ENCODE data around the gene PCGF6. TPM values are rescaled to one million over a fixed set of nuclear protein-coding genes. Genes with fewer than 3 reads are reported as not detected.
"Not testable (repeated sequence)": the region's sequence is repeated elsewhere in the genome, so short reads cannot be mapped to it uniquely, and the experiment has no call there.

PCGF6 gene
- total RNA-seq, 1 donor from 2014 or later, result 10.3 TPM

- no peak overlapping the region for H3K4me2 ChIP-seq (ENCODE audit: low read length)
- H4K20me1 ChIP-seq (ENCODE audit: insufficient read depth, low read length), result no peaks in the 10 kb centered on the region
- no peak overlapping the region for H3K27ac ChIP-seq (ENCODE audit: low read depth, low read length)
- DNase-seq (ENCODE audit: low read depth), result no peak
- no peaks in the 10 kb centered on the region for H3K27me3 Mint-ChIP-seq (ENCODE audit: low read depth, unreplicated experiment)
- H2AFZ ChIP-seq (ENCODE audit: low read depth, low read length), result no peak overlapping the region
- TF ChIP-seq CTCF (IDR thresholded peaks at IDR 0.05; ENCODE audit: insufficient read depth, low read depth, low read length), result no peak
- no peak for TF ChIP-seq EZH2 (IDR thresholded peaks at IDR 0.05; ENCODE audit: insufficient read depth, low read length)
- no peak overlapping the region for H3K9ac ChIP-seq (ENCODE audit: low read length)
- no peaks in the 10 kb centered on the region for H3K9me3 ChIP-seq (ENCODE audit: insufficient read depth, low read depth, low read length)
- H3K79me2 ChIP-seq (ENCODE audit: insufficient read depth, low read length), result peaks cover 24% of the 10 kb centered on the region
- peaks cover 4% of the 10 kb centered on the region for H3K36me3 ChIP-seq (ENCODE audit: insufficient read depth, low read length)
- FAIRE-seq, result no peak
- H3K9me3 Mint-ChIP-seq (ENCODE audit: unreplicated experiment), result no peaks in the 10 kb centered on the region
- H3K4me1 Mint-ChIP-seq (ENCODE audit: low read depth, unreplicated experiment), result peaks cover 1% of the 10 kb centered on the region
- H3K4me3 ChIP-seq (ENCODE audit: insufficient read depth, low read depth, low read length), result no peak overlapping the region
- H3K36me3 Mint-ChIP-seq (ENCODE audit: low read depth, unreplicated experiment), result peaks cover 10% of the 10 kb centered on the region
- H3K27me3 ChIP-seq (ENCODE audit: insufficient read depth, low read length), result no peaks in the 10 kb centered on the region
- H3K4me1 ChIP-seq (ENCODE audit: insufficient read depth, low read length), result no peaks in the 10 kb centered on the region
- H3K4me3 Mint-ChIP-seq (ENCODE audit: unreplicated experiment), result no peak overlapping the region
- no peak overlapping the region for H3K27ac Mint-ChIP-seq (ENCODE audit: unreplicated experiment)
Observed at GRCh38 chr10:103373544-103373943, 22.6 kb upstream of the PCGF6 start.

GRCh38 chr10:103367782-103368518, 17.0 kb upstream of the PCGF6 start, which contains the start of gene TAF5:
TAF5 (plus strand) TSS chr10:103367976; CDS start chr10:103367990, 14 bp downstream.
- no peaks in the 10 kb centered on the region for H3K36me3 ChIP-seq (ENCODE audit: insufficient read depth, low read length)
- H3K9ac ChIP-seq (ENCODE audit: low read length), result peak within 1 kb of the TSS; percentile 78
- no peaks in the 10 kb centered on the region for H3K27me3 ChIP-seq (ENCODE audit: insufficient read depth, low read length)
- H3K27ac Mint-ChIP-seq (ENCODE audit: unreplicated experiment), result peak within 1 kb of the TSS; percentile 73
- H3K4me3 ChIP-seq (ENCODE audit: insufficient read depth, low read depth, low read length), result peak within 1 kb of the TSS; percentile 70
- H4K20me1 ChIP-seq (ENCODE audit: insufficient read depth, low read length), result no peaks in the 10 kb centered on the region
- peak within 1 kb of the TSS; percentile 86 for H3K4me3 Mint-ChIP-seq (ENCODE audit: unreplicated experiment)
- peak within 1 kb of the TSS; percentile 83 for H3K4me2 ChIP-seq (ENCODE audit: low read length)
- peak; percentile 68 for FAIRE-seq
- H3K4me1 Mint-ChIP-seq (ENCODE audit: low read depth, unreplicated experiment), result peaks cover 1% of the 10 kb centered on the region
- no peaks in the 10 kb centered on the region for H3K4me1 ChIP-seq (ENCODE audit: insufficient read depth, low read length)
- no peaks in the 10 kb centered on the region for H3K36me3 Mint-ChIP-seq (ENCODE audit: low read depth, unreplicated experiment)
- H3K9me3 ChIP-seq (ENCODE audit: insufficient read depth, low read depth, low read length), result no peaks in the 10 kb centered on the region
- no peaks in the 10 kb centered on the region for H3K9me3 Mint-ChIP-seq (ENCODE audit: unreplicated experiment)
- H3K27me3 Mint-ChIP-seq (ENCODE audit: low read depth, unreplicated experiment), result no peaks in the 10 kb centered on the region
- DNase-seq (ENCODE audit: low read depth), result peak; percentile 94
- peak within 1 kb of the TSS; percentile 16 for H3K27ac ChIP-seq (ENCODE audit: low read depth, low read length)
- TF ChIP-seq CTCF (IDR thresholded peaks at IDR 0.05; ENCODE audit: insufficient read depth, low read depth, low read length), result no peak
- TF ChIP-seq EZH2 (IDR thresholded peaks at IDR 0.05; ENCODE audit: insufficient read depth, low read length), result no peak
- peak within 1 kb of the TSS; percentile 85 for H2AFZ ChIP-seq (ENCODE audit: low read depth, low read length)
- peaks cover 24% of the 10 kb centered on the region for H3K79me2 ChIP-seq (ENCODE audit: insufficient read depth, low read length)

- H3K9me3 Mint-ChIP-seq (ENCODE audit: unreplicated experiment), result no peaks in the 10 kb centered on the region
- no peak for DNase-seq (ENCODE audit: low read depth)
- TF ChIP-seq EZH2 (IDR thresholded peaks at IDR 0.05; ENCODE audit: insufficient read depth, low read length), result no peak
- TF ChIP-seq CTCF (IDR thresholded peaks at IDR 0.05; ENCODE audit: insufficient read depth, low read depth, low read length), result no peak
- Histone ChIP-seq H3K36me3 (ENCODE audit: insufficient read depth, low read length) (no peaks in the 10 kb centered on the region), H3K9me3 (ENCODE audit: insufficient read depth, low read depth, low read length) (no peaks in the 10 kb centered on the region), H3K9ac (ENCODE audit: low read length) (peak overlapping the region; percentile 78), H3K4me2 (ENCODE audit: low read length) (peak overlapping the region; percentile 83), H3K4me3 (ENCODE audit: insufficient read depth, low read depth, low read length) (peak overlapping the region; percentile 70), H3K27me3 (ENCODE audit: insufficient read depth, low read length) (no peaks in the 10 kb centered on the region), H4K20me1 (ENCODE audit: insufficient read depth, low read length) (no peaks in the 10 kb centered on the region), H3K27ac (ENCODE audit: low read depth, low read length) (no peak overlapping the region), H3K79me2 (ENCODE audit: insufficient read depth, low read length) (peaks cover 24% of the 10 kb centered on the region), H3K4me1 (ENCODE audit: insufficient read depth, low read length) (no peaks in the 10 kb centered on the region), H2AFZ (ENCODE audit: low read depth, low read length) (peak overlapping the region; percentile 85)
- peak overlapping the region; percentile 73 for H3K27ac Mint-ChIP-seq (ENCODE audit: unreplicated experiment)
- FAIRE-seq, result no peak
- H3K4me1 Mint-ChIP-seq (ENCODE audit: low read depth, unreplicated experiment), result peaks cover 1% of the 10 kb centered on the region
- no peaks in the 10 kb centered on the region for H3K36me3 Mint-ChIP-seq (ENCODE audit: low read depth, unreplicated experiment)
- peak overlapping the region; percentile 85 for H3K4me3 Mint-ChIP-seq (ENCODE audit: unreplicated experiment)
- no peaks in the 10 kb centered on the region for H3K27me3 Mint-ChIP-seq (ENCODE audit: low read depth, unreplicated experiment)
Observed at GRCh38 chr10:103367379-103367781, 16.4 kb upstream of the PCGF6 start.

- H3K4me1 ChIP-seq (ENCODE audit: insufficient read depth, low read length); H3K79me2 ChIP-seq (ENCODE audit: insufficient read depth, low read length); H3K9ac ChIP-seq (ENCODE audit: low read length); H3K9me3 Mint-ChIP-seq (ENCODE audit: unreplicated experiment); H3K4me3 Mint-ChIP-seq (ENCODE audit: unreplicated experiment); H3K36me3 ChIP-seq (ENCODE audit: insufficient read depth, low read length); H2AFZ ChIP-seq (ENCODE audit: low read depth, low read length); FAIRE-seq; H3K27ac ChIP-seq (ENCODE audit: low read depth, low read length); H3K36me3 Mint-ChIP-seq (ENCODE audit: low read depth, unreplicated experiment); DNase-seq (ENCODE audit: low read depth); H3K4me1 Mint-ChIP-seq (ENCODE audit: low read depth, unreplicated experiment); H3K27ac Mint-ChIP-seq (ENCODE audit: unreplicated experiment); H3K4me2 ChIP-seq (ENCODE audit: low read length); H3K4me3 ChIP-seq (ENCODE audit: insufficient read depth, low read depth, low read length); H3K27me3 ChIP-seq (ENCODE audit: insufficient read depth, low read length); H4K20me1 ChIP-seq (ENCODE audit: insufficient read depth, low read length); H3K9me3 ChIP-seq (ENCODE audit: insufficient read depth, low read depth, low read length); H3K27me3 Mint-ChIP-seq (ENCODE audit: low read depth, unreplicated experiment): not testable (repeated sequence)
Observed at GRCh38 chr10:103360791-103361190, 9.9 kb upstream of the PCGF6 start.

All from astrocyte (in vitro differentiated cells and primary cell).